ENCODE results near the gene ZNF217. TPM values are rescaled to one million over a fixed set of nuclear protein-coding genes. Genes with fewer than 3 reads are reported as not detected.
"Not testable (repeated sequence)": the region's sequence is repeated elsewhere in the genome, so short reads cannot be mapped to it uniquely, and the experiment has no call there.

ZNF217 gene
- 8.1 and 9.7 TPM in 2 replicates for total RNA-seq (2014; rRNA removed; shearing (Covaris generic))

DNA sequence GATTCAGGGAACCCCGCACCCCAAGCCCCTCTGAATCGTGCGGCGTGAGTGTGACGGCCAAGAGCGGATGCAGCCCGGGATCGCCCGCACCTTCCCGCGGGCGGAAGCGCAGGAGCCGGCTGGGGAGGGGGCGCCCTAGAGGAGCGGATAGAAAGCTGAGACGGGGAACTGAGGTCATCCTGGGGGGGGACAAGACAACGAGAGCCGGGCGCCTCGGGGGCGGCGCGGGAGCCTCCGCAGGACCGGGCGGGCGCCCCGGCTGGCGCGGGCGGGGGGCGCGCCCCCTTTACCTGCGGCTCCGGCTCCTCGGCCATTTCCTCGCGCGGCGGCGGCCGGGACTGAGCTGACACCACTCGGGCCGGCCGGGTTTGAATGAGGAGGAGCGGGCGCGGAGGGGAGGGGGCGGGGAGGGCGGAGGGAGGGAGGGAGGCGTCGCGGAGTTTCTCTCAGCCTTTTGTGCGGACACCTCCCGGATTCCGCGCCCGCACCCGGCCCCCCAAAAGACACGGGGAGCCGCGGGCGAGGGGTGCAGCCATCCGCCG is at the start of gene ZNF217:
TSS of gene ZNF217 (minus strand) at position 374 of the 542 bp plus-strand sequence. CDS start 11,013 bp downstream, outside the sequence.
- DNase-seq (ENCODE audit: low spot score): peak; percentile 48

DNA sequence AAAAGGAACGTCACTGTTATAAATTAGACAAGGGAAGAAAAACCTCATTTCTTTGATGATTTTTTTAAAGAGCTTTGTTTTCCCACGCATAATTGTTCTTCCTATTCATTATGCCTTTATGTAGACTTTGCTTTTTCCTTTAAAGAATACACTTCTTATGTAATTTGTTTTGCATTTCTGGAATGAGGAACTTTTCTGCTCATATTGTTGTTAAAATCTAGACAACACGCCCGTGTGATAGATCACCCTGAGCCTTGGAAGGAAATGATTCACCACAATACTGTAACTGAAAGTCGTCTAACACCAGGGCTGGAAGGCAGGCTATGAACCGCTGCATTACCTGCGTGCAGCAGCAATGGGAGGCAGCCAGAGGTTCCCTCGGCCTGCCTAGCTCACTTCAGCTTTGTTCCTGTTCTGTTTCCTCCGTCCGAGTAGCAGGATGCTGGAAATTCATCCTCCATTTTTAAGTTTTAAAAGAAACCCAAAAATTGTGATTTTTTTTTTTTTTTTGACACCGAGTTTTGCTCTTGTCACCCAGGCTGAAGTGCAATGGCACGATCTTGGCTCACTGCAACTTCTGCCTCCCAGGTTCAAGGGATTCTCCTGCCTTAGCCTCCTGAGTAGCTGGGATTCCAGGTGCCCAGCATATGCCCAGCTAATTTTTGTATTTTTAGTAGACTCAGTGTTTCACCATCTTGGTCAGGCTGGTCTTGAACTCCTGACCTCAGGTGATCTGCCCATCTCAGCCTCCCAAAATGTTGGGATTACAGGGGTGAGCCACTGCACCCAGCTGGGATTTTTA is 49.6 kb upstream of the ZNF217 start:
- DNase-seq (ENCODE audit: low spot score): peak; percentile 67

DNA sequence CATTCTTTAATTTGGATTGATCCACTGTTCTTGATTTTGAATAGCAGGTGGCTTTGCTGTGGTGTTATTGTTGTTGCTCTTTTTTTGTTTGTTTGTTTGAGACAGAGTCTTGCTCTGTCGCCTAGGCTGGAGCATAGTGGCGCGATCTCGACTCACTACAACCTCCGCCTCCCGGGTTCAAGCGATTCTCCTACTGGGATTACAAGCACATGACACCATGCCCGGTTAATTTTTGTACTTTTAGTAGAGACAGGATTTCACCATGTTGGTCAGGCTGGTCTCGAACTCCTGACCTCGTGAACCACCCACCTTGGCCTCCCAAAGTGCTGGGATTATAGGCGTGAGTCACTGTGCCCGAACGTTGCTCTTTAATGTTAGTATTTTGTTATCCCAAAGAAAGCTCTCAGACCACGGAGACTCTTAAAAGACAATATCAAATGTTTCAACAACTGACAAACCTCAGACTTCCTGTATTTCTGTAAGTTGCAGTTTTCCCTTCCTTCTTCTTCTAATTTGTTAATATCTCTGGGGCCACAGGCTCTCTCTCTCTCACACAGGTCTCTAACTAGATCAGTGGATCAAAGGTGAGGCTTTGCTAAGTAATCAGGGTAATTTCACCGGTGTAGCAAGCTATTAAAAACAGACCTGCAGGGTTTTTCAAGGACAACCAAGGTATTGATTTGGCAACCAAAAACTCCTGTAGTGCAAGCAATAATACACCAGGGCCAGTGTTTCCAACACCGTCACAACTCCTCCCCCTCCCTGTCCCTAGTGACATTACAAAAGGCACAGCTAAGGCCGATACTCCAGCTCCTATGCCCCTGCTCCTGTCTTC is 48.8 kb upstream of the ZNF217 start:
- DNase-seq (ENCODE audit: low spot score): peak; percentile 79

DNA sequence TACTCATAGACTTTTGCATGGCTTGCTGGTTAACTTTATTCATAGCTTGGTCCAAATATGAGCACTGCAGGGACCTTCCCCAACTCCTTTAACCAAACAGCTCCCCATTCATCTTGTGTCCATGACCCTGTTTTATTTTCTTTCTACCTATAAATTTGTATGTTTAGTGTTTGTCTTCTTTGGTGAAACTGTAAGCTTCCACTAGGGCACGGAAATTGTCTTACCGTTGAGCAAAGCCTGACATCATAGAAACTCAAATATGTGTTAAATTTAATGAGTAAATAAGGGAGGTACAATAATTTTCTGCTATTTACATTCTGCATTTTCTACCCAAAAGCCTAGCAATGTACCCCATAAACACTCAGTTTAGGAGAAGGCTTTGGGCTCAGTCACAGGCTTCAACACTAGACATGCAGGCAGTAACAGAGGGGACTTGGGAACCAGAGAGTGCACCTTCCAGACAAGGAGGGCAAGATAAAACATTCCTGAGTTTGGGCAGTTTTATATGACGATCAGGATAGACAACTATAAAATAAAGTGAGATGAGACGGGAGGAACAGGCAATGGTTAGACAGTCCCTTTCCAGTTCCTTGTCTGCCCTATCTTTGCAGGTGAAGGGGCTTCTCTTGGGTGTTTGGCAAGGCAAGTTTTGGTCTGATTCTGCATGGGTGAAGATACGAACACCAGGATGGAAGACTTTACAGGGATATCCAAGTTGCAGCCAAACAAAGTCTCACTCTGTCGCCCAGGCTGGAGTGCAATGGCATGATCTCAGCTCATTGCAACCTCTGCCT is 46.2 kb upstream of the ZNF217 start:
- DNase-seq (ENCODE audit: low spot score): no peak

DNA sequence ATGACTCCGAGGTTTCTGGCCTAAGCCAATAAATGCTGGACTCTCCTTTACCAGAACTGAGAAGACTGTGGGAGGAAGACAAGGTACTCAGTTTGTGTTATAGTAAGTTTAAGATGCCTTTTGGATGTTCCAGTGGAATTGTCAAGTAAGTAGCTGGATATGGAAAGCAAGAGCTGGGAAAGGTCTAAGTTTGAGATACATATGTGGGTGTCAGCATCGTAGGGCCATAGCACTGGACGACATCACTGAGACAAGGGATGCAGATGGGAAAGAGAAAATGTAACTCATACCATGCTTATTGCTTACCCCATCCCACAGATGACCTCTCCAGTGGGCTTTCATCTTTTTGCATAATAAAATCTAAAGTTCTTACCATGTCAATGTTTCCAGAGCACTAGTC is 45.5 kb upstream of the ZNF217 start:
- DNase-seq (ENCODE audit: low spot score): no peak

DNA sequence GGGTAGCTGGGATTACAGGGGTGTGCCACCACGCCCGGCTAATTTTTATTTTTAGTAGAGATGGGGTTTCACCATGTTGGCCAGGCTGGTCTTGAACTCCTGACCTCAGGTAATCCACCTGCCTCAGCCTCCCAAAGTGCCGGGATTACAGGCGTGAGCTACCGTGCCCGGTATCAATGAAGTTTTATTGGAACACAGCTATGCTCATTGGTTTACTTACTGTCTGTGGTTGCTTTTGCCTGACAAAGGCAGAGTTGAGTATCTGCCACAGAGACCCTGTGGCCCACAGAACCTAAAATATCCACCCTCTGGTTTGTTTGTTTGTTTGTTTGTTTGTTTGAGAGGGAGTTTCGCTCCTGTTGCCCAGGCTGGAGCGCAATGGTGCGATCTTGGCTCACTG is 43.7 kb upstream of the ZNF217 start:
- not testable (repeated sequence) for DNase-seq (ENCODE audit: low spot score)

DNA sequence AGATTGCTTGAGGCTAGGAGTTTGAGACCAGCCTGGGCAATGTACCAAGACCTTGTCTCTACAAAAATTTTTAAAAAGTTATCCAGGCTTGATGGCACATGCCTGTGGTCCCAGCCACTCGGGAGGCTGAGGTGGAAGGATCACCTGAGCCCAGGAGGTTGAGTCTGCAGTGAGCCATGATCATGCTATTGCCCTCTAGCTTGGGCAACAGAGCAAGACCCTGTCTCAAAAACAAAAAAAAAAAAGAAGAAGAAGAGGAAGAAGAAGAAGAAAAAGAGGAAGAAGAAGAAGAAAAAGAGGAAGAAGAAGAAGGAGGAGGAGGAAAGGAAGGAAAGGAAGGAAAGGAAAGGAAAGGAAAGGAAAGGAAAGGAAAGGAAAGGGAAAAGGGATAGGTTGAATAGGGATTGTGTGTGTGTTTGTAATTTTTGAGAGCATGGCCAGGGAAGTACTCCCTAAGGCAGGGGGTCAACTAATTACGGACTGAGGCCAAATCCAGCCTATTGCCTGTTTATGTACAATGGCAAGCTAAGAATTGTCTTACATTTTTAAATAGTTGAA is 43.0 kb upstream of the ZNF217 start:
- no peak for DNase-seq (ENCODE audit: low spot score)

DNA sequence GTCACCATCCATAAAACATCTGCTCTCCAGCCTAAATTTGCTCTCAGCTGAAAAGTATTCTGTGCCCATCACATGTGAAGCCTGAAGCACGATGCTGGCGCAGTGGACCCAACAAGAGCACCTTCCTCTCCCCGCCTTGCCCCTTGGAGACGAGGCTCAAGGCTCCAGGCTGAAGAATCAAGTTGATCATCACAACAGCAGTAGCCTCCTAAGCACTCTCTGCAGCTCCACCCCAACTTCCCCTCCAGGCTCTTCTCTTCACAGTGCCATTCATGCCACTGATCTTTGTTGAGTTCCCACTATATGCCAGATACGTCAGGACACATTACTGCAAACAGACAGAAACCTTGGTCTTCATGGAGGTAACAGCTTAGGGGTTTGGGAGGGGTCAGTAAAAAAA is 41.6 kb upstream of the ZNF217 start:
- no peak for DNase-seq (ENCODE audit: low spot score)

DNA sequence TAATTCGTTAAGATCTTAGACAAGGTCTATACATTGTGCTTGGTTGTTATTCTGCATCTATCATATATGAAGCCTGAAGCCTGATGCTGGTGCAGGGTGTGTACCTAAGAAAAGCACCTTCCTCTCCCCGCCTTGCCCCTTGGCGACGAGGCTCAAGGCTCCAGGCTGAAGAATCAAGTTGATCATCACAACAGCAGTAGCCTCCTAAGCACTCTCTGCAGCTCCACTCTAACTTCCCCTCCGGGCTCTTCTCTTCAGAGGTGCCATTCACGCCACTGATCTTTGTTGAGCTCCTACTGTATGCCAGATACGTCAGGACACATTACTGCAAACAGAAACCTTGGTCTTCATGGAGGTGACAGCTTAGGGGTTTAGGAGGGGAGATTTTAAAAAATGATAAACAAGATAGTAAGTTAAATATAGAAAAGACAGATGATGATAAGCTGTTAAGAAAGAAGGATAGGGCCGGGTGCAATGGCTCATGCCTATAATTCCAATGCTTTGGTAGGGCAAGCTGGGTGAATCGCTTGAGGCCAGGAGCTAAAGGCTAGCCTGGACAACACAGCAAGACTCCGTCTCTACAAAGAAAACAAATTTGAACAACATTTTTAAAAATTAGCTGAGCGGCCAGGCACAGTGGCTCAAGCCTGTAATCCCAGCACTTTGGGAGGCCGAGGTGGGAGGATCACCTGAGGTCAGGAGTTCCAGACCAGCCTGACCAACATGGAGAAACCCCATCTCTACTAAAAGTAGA is 38.4 kb upstream of the ZNF217 start:
- DNase-seq (ENCODE audit: low spot score): no peak

DNA sequence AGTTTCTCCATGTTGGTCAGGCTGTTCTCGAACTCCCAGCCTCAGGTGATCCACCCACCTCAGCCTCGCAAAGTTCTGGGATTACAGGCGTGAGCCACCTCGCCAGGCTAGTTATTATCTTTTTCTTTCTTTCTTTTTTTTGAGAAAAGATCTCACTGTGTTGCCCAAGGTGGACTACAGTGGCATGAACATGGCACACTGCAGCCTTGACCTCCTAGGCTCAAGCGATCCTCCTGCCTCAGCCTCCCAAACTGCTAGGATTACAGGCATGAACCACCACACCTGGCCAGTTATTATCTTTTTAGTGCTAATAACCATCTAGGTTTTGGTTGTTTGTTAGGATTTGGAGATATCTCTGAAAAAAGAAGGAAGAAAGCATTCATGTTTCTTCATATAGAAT is 35.8 kb upstream of the ZNF217 start:
- DNase-seq (ENCODE audit: low spot score): no peak

DNA sequence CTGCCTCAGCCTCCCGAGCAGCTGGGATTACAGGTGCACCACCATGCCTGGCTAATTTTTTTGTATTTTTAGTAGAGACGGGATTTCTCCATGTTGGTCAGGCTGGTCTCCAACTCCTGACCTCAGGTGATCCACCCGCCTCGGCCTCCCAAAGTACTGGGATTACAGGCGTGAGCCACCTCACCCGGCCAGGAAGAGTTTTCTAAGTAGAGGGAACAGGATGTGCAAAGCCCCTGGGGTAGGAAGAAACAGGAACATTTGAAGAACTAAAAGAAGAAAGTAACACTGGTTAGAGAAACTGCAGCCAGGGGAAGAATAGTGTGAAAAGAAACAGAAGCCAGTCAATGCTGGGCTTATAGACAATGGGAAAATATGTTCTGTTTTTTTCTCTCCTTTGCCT is 35.1 kb upstream of the ZNF217 start:
- not testable (repeated sequence) for DNase-seq (ENCODE audit: low spot score)

DNA sequence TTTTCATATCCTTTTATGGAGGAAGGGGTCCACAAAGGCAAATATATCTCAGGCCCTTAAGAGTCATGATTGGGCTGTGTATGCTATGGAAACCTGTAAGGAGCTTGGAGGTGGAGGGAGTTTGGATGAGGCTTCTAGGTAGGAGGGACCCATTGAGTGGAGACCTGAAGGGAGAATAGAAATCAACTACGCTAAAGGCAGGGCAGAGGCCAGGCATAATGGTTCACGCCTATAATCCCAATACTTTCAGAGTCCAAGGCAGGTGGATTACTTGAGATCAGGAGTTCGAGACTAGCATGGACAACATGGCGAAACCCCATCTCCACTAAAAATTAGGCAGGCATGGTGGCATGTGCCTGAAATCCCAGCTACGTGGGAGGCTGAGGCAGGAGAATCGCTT is 34.4 kb upstream of the ZNF217 start:
- no peak for DNase-seq (ENCODE audit: low spot score)

DNA sequence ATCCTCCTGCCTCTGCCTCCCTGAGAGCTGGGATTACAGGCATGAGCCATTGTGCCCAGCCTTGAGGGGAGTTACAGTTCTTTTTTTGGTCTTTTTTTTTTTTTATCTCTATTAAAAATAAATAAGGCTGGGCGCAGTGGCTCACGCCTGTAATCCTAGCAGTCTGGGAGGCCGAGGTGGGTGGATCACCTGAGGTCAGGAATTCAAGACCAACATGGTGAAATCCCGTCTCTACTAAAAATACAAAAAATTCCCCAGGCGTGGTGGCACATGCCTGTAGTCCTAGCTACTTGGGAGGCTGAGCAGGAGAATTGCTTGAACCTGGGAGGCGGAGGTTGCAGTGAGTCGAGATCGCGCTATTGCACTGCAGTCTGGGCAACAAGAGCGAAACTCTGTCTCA is 33.4 kb upstream of the ZNF217 start:
- not testable (repeated sequence) for DNase-seq (ENCODE audit: low spot score)

DNA sequence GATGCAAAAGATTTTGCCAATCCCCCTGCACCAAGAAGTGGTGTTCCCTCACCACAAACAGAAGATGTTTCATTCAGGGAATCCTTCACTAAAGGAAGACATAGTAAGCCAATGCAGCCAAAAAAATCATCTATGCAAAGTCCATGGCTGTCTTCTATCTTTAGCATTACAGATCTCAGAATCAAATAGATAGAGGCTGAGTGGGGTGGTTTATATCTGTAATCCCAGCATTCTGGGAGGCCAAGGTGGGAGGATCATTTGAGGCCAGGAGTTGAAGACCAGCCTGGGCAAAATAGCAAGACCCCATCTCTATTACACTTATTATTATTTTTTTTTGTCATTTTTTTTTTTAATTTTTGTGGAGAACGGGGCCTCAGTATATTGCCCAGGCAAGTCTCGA is 32.9 kb upstream of the ZNF217 start:
- no peak for DNase-seq (ENCODE audit: low spot score)

DNA sequence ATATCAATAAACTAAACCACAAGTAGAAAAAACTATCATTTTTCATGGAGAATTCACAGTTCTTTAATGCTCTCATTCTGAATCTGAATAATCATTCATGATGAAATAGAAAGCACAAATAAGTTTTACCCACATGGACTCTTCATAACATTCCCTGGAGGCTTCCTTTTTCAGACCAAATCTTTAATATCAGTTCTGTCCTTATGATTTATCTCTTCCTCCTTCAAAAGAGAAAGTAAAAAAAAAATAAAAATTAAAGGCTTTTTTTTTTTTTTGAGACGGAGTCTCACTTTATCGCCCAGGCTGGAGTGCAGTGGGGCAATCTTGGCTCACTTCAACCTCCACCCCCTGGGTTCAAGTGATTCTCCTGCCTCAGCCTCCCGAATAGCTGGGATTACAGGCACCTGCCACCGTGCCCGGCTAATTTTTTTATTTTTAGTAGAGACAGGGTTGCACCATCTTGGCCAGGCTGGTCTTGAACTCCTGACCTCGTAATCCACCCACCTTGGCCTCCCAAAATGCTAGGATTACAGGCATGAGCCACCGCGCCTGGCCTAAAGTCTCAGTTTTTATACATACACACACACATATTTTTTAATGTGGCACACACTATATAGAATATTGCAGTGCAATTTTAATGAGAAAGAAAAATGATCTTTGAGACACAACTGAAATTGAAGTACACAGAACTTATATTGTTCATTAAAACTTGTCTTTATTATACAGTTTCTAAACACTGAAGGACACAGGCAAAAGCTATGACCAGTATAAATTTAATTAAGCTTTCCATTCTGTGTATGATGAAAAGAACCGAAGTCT is 31.9 kb upstream of the ZNF217 start:
- DNase-seq (ENCODE audit: low spot score): no peak

DNA sequence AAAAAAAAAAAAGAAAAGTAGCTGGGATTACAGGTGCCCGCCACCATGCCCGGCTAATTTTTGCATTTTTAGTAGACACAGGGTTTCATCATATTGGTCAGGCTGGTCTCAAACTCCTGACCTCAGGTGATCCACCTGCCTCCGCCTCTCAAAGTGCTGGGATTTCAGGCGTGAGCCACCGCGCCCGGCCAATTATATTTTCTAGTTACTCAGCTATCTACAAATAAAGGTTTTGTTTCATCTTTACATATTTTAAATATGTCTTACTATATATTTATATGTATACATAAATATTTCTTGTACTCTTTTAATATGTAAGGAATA is 31.2 kb upstream of the ZNF217 start:
- DNase-seq (ENCODE audit: low spot score): not testable (repeated sequence)

DNA sequence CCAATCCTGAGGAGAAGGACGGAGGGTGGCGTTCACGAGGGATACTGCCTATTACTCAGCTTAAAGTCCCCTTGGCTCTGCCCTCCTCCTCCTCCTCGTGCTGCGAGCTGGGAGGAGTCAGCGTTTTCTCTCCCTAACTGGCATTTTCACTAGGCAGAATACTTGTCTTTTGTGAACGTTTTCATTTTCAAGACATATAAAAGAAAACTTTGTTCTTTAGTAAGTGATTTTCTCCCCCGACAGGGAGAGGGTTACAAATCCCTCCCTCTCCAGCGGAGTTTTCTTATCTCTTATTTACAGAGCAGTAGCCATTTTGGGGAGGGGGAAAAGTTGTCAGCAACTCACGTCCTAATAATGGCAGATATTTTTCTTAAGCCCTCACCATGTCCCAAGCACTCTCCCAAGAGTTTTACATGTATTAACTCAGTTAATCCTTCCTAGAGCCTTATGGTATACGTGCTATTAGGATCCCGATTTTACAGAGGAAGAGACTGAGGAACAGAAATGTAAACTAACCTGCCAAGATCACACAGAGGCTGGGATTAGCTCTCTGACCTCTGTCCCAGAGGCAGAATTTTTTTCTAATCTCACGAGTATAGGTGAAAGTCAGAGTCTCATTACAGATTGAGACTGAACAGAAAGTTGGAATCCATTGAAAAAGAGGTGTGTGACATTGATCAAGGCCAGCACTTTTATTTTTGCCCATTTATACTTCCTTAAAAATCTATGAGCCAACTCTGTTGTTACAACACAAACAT is 30.0 kb upstream of the ZNF217 start:
- DNase-seq (ENCODE audit: low spot score): peak; percentile 73

DNA sequence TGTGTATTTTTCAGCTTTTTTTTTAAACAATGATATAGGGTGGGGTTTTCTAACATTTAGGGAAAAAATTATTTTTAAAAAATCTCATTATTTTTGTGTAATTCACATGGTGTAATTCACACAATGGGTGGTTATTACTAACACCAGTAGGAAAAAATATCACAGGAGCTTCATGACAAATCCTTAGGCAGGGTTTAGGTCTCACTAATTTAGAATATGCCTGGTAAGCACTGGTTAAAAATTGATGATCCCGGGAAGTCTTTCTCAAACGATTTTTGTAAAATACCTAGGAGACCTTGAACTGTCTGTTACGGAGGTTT is 29.5 kb upstream of the ZNF217 start:
- DNase-seq (ENCODE audit: low spot score): no peak
